NCI-H2171 (cell line): ENCODE measurements around the gene SNORC.
"Not testable (repeated sequence)": the region's sequence is repeated elsewhere in the genome, so short reads cannot be mapped to it uniquely, and the experiment has no call there.

ENCODE experiments used
- DNase-seq: peaks from one replicate; lab custom pipeline; 2025; lab: John Stamatoyannopoulos, UW

The SNORC gene

DNA sequence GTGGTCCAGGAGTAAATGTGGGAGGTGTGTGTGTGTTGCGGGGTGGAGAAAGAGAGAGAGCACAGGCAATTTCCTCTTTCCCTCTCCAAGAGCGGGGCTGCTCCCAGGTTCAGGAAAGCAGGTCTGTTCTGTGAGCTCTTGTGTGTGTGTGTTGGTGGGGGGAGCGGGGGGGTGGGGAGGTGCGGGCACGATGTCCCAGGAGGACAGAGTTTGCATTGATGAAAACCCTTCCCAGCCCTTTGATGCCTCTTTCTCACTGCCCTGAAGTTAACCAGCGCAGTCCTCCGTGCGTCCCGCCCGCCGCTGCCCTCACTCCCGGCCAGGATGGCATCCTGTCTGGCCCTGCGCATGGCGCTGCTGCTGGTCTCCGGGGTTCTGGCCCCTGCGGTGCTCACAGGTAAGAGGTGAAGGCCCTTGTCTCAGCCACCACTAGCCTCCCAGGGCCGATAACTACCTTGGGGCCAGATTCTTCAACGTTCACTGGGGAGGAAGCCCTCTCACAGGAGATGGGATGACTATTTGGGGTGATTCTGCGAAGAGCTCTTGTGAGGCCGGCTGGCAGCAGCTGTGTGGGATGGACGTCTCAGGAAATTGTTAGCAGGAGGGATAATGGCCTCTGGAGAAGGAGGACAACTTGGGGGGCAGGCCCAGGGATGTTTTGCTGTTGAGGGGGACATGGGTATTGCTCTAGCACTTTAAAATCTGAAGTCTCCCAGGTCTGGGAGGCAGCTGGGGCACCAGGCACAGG, at the start of gene SNORC:
Gene SNORC (plus strand): TSS at position 247 of the 748 bp plus-strand sequence. CDS start 78 bp downstream, at position 325.
- DNase-seq, result no peak

DNA sequence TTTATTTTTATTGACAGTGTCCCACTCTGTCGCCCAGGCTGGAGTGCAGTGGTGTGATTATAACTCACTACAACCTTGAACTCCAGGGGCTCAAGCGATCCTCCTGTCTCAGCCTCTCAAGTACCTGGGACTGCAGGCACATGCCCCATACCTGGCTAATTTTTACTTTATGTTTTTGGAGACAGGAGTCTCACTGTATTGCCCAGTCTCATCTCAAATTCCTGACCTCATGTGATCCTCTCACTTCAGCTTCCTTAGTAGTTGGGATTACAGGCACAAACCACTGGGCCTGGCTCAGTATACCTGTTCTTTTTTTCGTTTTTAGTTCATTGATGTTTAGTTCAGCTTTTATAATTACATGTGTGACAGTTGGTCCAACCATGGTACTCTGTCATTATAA, 40.1 kb upstream of the SNORC start:
- DNase-seq, result no peak

DNA sequence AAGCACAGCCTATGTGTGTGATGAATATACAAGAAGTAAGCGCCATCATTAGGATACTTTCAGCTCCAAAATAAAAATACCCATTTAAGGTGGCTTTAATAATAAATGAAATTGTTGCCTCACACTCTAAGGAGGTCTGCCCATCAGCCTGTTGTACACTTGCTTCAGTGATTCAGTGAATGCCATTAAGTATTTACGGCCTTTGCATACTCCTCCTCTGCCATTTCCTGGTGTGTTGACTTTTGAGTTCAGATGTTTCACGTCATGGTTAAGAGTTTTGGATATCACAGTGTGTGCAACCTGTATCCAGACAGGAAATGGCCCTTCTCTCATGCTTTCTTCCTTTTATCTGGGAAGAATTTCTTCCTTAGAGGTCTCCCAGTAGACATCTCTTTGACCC, 38.6 kb upstream of the SNORC start:
- DNase-seq, result no peak

GRCh38 chr2:232833830-232834229, 36.2 kb upstream of the SNORC start:
- no peak for DNase-seq

DNA sequence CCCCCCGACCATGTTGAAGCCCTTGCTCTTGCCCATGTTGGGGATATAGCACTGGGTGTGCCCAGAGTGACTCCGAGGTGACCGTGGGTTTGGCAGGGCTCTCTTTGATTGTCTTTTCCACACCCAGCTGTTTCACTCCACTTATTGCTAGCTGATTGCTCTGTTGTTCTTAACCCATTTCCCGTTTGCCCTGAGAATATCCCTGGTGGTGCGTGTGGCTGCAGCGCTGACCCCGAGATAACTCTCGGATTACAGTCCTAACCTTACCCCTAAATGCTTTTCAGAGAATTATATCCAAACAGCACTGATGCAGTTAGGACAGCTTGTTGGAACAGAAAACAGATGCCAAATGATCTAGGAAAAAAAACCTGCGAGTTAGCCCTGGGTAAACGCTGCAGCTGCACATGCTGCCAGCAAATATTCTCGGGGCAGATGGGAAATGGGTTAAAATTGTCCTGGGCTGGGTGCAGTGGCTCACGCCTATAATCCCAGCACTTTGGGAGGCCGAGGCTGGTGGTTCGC, 34.3 kb upstream of the SNORC start:
- DNase-seq, result peak; percentile 6

DNA sequence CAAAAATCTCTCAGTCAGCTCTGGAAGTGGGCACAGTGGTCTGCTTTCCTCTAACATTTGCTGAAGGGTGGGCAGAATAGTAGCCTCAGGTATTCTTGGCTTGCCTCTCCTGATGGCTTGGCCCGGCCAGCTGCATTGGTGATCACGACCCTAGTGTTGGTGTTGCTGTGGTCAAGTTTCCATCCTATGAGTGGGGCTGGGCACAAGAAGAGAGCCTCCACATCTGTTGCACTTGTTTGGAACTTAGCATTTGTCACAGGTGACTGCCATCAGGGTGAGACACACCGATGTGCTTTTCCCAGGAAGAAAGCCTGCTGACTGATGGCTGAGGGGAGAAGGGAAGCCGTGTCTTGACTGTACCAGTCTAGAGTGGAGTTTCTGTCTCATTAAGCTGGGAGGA, 33.1 kb upstream of the SNORC start:
- DNase-seq, result no peak

DNA sequence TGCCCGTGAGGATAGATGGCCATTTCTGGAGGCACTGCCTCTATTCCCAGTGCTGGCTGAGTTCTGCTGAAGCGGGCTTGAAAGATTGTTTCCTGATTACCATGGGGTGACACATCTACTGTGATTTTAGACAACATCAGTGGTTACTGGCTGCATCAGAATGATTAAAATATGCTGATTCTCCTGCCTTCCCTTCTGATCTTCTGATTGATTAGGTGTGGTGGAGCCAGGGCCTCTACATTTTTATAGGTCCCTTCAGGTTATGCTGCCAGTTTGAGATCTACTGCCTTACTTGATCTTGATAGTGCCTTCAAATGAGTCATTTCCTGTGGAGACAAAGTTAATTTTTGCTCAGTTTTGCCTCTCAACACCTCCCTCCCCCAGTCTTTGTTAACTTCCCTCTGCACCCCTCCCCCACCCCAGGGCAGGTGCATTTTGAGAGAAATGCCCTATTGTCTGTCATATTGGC, 31.6 kb upstream of the SNORC start:
- no peak for DNase-seq

- no peak for DNase-seq
Measured at GRCh38 chr2:232839411-232840079, 30.5 kb upstream of the SNORC start.

DNA sequence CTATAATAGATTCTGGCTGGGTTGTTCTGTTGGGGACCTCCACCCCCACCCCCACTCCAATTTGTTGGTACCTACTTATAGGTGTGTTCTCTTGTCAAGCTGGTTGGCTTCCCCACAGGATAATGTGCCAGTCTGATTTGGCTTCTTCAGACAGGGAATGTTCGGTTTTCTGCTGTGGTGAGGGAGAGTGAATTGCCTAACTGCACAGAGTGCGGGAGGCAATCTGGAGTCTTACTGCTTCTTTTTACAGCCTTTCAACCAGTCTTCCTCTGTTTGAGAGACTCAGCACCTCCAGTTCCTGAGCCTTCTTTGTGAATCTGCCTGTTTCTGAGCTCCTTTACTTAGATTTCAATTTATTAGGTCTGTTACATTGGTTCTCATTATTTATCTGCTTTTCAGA, 27.4 kb upstream of the SNORC start:
- DNase-seq, result no peak

- DNase-seq, result no peak
Measured at GRCh38 chr2:232843834-232844233, 26.2 kb upstream of the SNORC start.

GRCh38 chr2:232846055-232846454, 24.0 kb upstream of the SNORC start:
- no peak for DNase-seq

DNA sequence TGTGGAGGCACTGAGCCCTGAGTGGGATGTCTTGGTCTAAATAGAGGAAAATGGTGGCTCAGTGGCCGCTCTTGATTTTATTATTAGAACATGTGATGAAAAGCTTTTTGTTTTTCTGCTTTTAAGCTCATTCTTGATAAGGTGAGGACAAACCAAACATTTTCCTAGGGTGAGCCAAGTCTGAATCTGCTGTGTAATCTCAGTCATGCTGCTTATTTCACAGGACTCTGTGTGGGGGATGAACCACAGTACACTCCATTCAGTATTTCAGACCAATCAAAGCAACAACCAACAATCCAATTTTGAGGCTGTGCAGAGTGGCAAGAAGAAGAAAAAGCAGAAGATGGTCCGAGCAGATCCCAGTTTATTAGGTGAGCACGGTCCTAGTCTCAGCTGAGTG, 20.0 kb upstream of the SNORC start:
- DNase-seq, result no peak

DNA sequence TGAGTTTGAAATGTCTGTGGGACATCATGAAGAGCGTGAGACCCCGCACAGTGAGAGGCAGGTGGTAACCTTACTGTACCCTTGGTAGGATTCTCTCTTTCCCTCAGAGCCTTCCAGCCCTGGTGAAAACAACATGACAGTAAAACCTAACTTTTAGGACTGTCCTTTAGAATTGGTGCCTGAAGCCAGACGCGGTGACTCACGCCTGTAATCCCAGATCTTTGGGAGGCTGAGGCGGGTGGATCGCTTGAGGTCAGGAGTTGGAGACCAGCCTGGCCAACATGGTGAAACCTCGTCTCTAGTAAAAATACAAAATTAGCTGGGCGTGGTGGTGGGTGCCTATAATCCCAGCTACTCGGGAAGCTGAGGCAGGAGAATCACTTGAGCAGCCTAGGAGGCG, 18.0 kb upstream of the SNORC start:
- not testable (repeated sequence) for DNase-seq

DNA sequence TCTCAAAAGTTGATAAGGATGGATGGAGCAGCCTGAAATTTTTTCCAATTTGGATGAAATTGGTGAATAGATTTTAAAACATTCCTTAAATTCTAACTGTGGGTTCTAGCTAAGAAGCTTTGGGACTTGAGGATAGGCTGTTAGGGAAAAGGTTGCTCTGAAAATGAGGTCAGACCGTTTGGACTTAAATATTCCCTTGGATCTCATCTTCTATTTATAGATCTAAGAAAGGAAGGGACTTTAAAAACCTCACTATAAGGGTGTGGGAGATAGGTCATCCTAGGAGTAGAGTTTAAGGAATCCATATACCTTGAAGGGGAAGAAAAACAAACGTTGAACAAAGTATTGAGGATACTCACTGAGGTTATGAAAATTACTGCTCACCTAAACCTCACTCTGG, 17.4 kb upstream of the SNORC start:
- no peak for DNase-seq

- no peak for DNase-seq
Measured at GRCh38 chr2:232854082-232854481, 16.0 kb upstream of the SNORC start.

- no peak for DNase-seq
Measured at GRCh38 chr2:232857158-232857563, 12.9 kb upstream of the SNORC start.

- no peak for DNase-seq
Measured at GRCh38 chr2:232859385-232859916, 10.6 kb upstream of the SNORC start.

DNA sequence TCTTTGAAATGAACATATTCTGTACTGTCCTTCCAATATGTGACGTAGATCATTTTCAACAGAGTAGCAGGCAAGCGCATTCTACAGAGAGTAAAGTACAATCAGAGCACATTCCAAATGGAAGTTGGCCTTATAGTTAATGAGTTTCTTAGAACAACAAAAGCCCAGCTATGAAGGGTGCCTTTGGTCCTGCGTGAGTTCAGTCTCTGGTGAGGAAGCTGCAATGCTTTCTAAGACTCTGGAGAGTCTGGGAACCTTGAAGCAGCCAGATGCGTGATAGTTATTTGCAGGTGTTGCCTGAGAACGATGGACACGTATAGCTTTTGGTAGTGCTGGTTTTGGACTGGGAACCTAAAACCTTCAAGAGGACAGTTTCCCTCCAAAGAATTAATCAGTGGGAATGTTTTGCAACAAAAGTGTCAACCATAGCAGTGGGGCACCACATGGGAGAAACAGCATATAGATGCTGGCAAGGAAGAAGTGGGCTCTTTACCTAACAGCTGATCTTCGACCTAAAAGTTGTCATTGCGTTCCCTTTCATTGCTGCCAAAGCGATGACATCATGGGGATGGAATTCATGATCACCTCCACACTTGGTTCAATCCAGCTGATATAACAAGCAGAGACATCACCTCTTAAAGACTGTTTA, 9.3 kb upstream of the SNORC start:
- no peak for DNase-seq

GRCh38 chr2:232861353-232861752, 8.7 kb upstream of the SNORC start:
- no peak for DNase-seq

DNA sequence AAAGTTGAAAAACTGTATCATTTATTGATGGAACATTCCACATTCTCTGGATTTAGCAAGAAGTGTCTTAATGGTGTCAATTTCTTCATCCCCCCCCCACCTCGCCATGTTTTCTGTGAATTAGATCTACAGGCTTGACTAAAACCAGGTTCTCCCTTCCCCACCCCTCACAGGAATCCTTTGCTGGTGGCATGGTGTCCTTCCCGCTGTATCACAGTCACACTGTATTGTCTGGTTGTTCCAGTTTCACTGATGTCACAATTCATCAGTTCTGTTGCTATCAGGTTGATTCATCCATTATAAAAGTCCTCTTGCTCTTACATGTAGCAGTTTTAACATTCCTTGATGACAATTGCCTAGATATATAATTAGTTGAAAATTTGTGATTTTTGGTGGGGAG, 6.1 kb upstream of the SNORC start:
- no peak for DNase-seq

DNA sequence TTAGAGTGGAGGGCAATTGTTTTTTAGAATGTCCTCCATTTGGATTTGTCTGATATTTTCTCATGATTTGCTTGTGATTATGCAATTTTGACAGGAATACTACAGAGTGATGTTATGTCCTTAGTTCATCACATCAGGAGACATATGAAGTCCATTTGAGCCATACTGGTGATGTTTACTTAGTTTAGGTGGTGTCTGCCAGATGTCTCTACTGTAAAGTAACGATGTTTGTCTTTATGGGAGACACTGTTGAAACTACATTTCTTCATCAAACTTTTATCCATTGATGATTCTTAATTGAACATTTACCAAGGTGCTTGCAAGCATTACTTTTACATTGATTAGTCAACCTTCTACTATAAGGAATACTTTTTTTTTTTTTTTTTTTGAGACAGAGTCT, 4.9 kb upstream of the SNORC start:
- DNase-seq, result no peak

DNA sequence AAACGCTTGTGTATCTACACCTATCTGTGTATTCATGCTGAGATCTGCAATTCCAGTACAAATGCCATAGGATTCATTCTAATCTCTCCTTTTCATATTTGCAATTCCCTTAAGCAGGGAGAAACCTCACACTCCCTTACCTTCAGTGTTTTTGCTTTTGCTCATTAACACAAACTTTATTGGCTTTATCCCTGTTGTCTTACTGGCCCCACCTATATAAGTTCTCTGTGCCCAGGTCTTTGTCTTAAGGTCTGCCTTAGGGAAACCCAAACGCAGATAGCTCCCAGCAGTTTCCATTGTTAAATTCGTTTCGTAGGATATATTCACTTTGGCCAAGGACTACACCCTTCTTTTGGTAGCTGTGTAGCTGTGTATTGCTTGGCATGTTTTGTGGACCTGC, 4.0 kb upstream of the SNORC start:
- DNase-seq, result no peak
